Right lobe of liver (tissue), 6 donors: ENCODE data around the gene TBXA2R. TPM values are rescaled to one million over a fixed set of nuclear protein-coding genes. Genes with fewer than 3 reads are reported as not detected.

Source experiments
- ATAC-seq, 4 donors: fragments of 200-7000 bp; cut with Tn5 transposase; one replicate each; pipeline ENCODE4 v1.9.1; 2020; ENCODE audit warnings: mild to moderate bottlenecking in 4 of 4, moderate library complexity in 4 of 4
- DNase-seq, 3 donors: peaks; one replicate each; pipeline ENCODE4 v3.0.0-alpha.2; 2020
- H3K27ac ChIP-seq, 3 donors: fragments of 200-600 bp; one replicate each; pipeline ENCODE4 v1.8.0; 2022
- H3K27me3 ChIP-seq, 2 donors: fragments of 200-600 bp; one replicate each; pipeline ENCODE4 v1.8.0; 2022
- H3K36me3 ChIP-seq, 4 donors: fragments of 200-600 bp; sonication (generic) in 1 of 4; one replicate each; pipeline versions ENCODE4 v1.5.1 to v1.8.0; 2017 to 2022; ENCODE audit warnings: control low read depth in 1 of 4
- H3K4me1 ChIP-seq, 4 donors: fragments of 200-600 bp; sonication (generic) in 1 of 4; one replicate each; pipeline versions ENCODE4 v1.5.1 to v1.8.0; 2017 to 2022; ENCODE audit warnings: control low read depth in 1 of 4
- H3K4me3 ChIP-seq, 3 donors: fragments of 200-600 bp; one replicate each; pipeline ENCODE4 v1.8.0; 2022
- H3K9me3 ChIP-seq, 4 donors: fragments of 200-600 bp; sonication (generic) in 1 of 4; one replicate each; pipeline versions ENCODE4 v1.5.1 to v1.8.0; 2017 to 2022; ENCODE audit warnings: control low read depth in 1 of 4
- CTCF ChIP-seq, 4 donors: fragments of 200-600 bp in 3 of 4; fragments of 450-650 bp in 1 of 4; IDR thresholded peaks; one replicate each; pipeline versions ENCODE4 v1.5.1 to v1.8.0; 2016 to 2022; ENCODE audit warnings: antibody characterized with exemption in 4 of 4, mild to moderate bottlenecking in 2 of 4
- POLR2A ChIP-seq: fragments of 450-650 bp; IDR thresholded peaks from one replicate; pipeline ENCODE4 v1.6.1; 2017; ENCODE audit warnings: antibody characterized with exemption, mild to moderate bottlenecking
- WGBS: methylation state at CpG from one replicate; pipeline ENCODE4 v1.1.6; 2018; ENCODE audit warnings: low coverage, low lambda C conversion rate; ENCODE audit not compliant: insufficient coverage; ENCODE audit errors: missing lambda C conversion rate; 5-methylcytosine and 5-hydroxymethylcytosine counted together
- intact Hi-C, 2 donors: fragments of 100-400 bp; cut with DNase I; formaldehyde crosslinking; loops; one replicate each; pipeline versions ENCODE4 v1.11.2 to v1.14.1; 2022
- total RNA-seq, 6 experiments: library from RNA; depleted of rRNA in 2 of 6; stranded (reverse); fragments of >200 nt in 2 of 6; fragmentation: NEBNext Ultra II Directional in 3 of 6; extraction: Animal tissue kit (Norgen Biotek cat#: 25700) in 3 of 6; gene quantifications; one replicate each; pipeline versions ENCODE4 v1.1.0 to v1.2.4, GENCODE V29; 2016 to 2023
- donor health status: DM: no; HTN: yes; CAD: no.
- donor health status: DM: no; HTN: no; CAD: no.
- donor health status: DM: no; HTN: no; CAD: no.
- donor health status: DM: no; HTN: yes; CAD: no.
- donor health status: DM: no; HTN: yes; CAD: no.

Gene TBXA2R
- total RNA-seq, 6 experiments from 2014 or later: 2.8 to 10.4 (median 4.7) TPM

DNA sequence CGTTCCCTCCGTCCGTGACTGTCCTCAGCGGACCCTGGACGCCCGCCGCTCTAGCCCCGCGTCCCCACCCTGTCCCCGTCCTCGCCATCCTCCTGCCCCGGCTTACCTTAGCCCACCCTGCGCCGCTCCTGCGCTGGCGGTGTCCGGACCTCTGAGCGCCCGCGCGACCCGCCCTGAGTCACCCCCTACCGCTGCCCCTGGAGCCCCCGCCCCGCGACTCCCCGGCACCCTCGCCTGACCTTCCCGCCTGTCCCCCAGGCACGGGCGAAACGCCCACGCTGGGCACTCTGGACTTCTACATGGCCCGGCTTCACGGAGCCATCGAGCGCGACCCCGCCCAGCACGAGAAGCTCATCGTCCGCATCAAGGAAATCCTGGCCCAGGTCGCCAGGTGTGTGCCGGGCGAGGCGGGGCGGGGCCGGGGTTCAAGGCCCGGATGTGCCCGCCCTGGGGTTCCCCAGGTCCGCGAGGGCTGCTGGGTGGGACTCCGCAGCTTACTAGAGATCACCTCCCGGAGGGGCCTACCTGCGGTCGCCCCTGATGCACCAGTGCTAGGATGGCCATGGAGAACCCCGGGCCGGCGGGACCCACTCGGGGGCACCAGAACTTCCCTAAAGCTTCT is 28.8 kb downstream of the TBXA2R start:
- H3K4me3 ChIP-seq: no peak overlapping the region
- intact Hi-C loops: no loop called here
- TF ChIP-seq CTCF (IDR thresholded peaks at IDR 0.05) (no peak), POLR2A (no peak)
- H3K4me1 ChIP-seq: no peaks in the 10 kb centered on the region
- no peaks in the 10 kb centered on the region for H3K36me3 ChIP-seq
- ATAC-seq: no peak
- WGBS: 94% methylated on average over 53 of the region's 60 CpGs
- H3K27me3 ChIP-seq: no peaks in the 10 kb centered on the region
- no peak for DNase-seq
- H3K27ac ChIP-seq: no peak overlapping the region
- H3K9me3 ChIP-seq: no peaks in the 10 kb centered on the region

DNA sequence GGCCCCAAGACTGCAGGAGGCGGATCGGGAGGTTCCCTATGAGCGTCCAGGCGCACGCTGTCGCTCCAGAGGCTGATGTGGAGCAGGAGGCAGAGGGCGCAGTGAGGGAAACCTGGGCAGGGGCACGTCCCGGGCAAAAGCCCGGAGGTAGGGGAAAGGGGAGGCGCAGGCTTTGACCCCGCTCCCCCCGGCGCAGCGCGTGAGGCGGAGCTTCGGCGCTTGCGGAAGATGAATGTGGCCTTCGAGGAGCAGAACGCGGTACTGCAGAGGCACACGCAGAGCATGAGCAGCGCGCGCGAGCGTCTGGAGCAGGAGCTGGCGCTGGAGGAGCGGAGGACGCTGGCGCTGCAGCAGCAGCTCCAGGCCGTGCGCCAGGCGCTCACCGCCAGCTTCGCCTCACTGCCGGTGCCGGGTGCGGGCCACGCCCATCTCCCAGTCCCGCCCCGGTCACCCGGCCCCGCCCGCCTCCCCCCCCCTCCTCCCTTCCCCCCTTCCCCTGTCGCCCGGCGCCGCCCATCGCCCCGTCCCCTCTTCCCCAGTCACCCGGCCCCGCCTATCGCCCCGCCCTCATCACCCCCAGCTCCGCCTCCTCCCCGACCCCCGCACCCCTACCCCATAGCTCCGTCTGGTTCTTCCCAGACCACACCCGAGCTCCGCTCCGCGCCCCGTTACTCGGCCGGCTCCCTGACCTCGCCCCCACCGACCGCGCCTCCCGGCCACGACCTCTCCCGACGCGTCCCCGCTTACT is 29.8 kb downstream of the TBXA2R start:
- peak overlapping the region in 1 of 3 donors; percentile 4 for H3K4me3 ChIP-seq
- intact Hi-C loops: no loop called here
- ATAC-seq (no peak), DNase-seq (peak in 1 of 3 donors; percentile 49)
- no peak for TF ChIP-seq CTCF (IDR thresholded peaks at IDR 0.05)
- 76% methylated on average over 29 of the region's 78 CpGs for WGBS
- H3K36me3 ChIP-seq: no peaks in the 10 kb centered on the region
- H3K27me3 ChIP-seq: no peaks in the 10 kb centered on the region
- H3K9me3 ChIP-seq: no peaks in the 10 kb centered on the region
- peaks cover 0 to 5% (median 0%) of the 10 kb centered on the region in 4 donors for H3K4me1 ChIP-seq
- H3K27ac ChIP-seq: no peak overlapping the region

- Histone ChIP-seq H3K4me3 (no peak overlapping the region), H3K4me1 (peaks cover 0 to 6% (median 0%) of the 10 kb centered on the region in 4 donors), H3K27ac (no peak overlapping the region), H3K36me3 (no peaks in the 10 kb centered on the region), H3K27me3 (no peaks in the 10 kb centered on the region), H3K9me3 (no peaks in the 10 kb centered on the region)
- TF ChIP-seq CTCF (IDR thresholded peaks at IDR 0.05) (no peak), POLR2A (no peak)
- WGBS: 87% methylated on average over 12 of the region's 29 CpGs
- intact Hi-C loops: no loop called here
- ATAC-seq: no peak
- DNase-seq: no peak
These were observed 30.6 kb downstream of the TBXA2R start for GRCh38 chr19:3575949-3576673.

- intact Hi-C loops: no loop called here
- Histone ChIP-seq H3K4me1 (peaks cover 0 to 6% (median 0%) of the 10 kb centered on the region in 4 donors), H3K36me3 (no peaks in the 10 kb centered on the region), H3K9me3 (no peaks in the 10 kb centered on the region), H3K27ac (no peak overlapping the region), H3K27me3 (no peaks in the 10 kb centered on the region), H3K4me3 (no peak overlapping the region)
- WGBS: 92% methylated on average over 13 of the region's 19 CpGs
- DNase-seq (no peak), ATAC-seq (no peak)
- TF ChIP-seq CTCF (IDR thresholded peaks at IDR 0.05) (no peak), POLR2A (no peak)
These were observed 31.4 kb downstream of the TBXA2R start for GRCh38 chr19:3575260-3575741.
